GM18502 (cell line): ENCODE results near the gene GNG12.
A peak's percentile ranks its signal among the peaks of the same experiment; 100 is the strongest.
"Not testable (repeated sequence)": the region's sequence is repeated elsewhere in the genome, so short reads cannot be mapped to it uniquely, and the experiment has no call there.

Source experiments
- ATAC-seq: cut with Tn5 transposase; IDR thresholded peaks from one replicate; pipeline ENCODE4 v1.9.1; 2021; ENCODE audit warnings: mild to moderate bottlenecking; ENCODE audit not compliant: unreplicated experiment, poor library complexity

The GNG12 gene

DNA sequence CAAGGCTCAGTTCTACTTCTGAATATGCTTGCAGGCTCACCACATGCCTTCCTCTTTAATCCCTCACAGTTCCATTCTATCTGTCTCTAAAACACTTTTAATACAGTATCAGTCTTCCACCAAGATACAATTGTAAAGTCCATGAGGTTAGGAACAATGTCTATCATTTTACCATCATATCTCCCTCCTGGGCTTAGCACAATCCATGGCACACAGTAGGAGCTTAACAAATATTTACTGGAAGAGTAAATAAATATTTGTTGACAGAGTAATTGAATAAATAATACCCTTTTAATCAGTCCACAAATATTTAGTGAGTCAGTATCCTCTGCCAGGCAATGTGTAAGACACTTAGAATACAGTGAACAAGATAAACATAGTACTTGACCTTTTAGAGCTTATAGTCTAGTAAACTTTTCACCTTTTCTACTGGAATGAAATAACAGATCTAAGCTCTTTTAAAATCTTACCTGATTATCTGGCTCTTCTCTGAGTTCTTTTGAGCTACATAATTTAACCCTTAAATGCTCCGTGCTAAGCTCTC lies 160.9 kb downstream of the GNG12 start:
- no peak for ATAC-seq

GRCh38 chr1:67668660-67669059 lies 164.6 kb downstream of the GNG12 start:
- ATAC-seq, result no peak

DNA sequence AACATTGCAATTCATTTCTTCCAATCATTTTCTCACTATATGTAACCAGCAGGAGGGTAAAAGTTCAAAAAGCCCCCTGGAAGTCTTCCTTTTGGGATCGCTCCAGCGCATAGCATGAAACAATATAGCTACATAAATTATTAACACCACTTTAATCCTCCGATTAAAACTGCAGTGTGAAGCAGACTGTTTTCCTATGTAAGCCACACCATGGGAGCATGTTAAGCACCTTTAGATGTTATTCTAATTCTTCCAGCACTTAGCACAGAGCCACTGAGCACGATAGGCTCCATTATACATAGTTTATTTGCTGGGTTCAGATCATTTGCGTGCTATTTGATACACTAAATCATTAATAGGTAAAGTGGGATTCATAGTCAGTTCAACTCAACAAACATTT lies 166.6 kb downstream of the GNG12 start:
- ATAC-seq, result no peak

DNA sequence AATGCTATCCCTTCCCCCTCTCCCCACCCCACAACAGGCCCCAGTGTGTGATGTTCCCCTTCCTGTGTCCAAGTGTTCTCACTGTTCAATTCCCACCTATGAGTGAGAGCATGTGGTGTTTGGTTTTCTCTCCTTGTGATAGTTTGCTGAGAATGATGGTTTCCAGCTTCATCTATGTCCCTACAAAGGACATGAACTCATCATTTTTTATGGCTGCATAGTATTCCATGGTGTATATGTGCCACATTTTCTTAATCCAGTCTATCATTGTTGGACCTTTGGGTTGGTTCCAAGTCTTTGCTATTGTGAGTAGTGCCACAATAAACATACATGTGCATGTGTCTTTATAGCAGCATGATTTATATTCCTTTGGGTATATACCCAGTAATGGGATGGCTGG lies 168.0 kb downstream of the GNG12 start:
- ATAC-seq, result not testable (repeated sequence)

DNA sequence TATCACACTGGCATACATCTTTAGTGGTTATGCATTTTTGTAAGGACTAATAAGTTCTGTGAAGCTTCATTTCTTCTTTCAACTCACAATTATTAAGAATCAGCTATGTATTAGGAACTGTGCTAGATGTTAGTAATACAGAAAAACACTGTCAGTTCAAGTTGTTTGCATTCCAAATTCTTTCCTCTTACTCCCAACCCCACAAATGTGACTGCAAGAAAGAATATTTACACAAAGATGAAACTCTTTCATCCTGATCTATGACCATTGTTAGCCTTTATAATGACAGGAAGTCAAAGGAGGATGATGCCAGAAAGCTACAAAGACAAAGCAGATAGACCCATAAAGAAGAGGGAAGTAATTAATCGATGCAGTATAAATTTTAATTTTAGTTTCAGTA lies 169.2 kb downstream of the GNG12 start:
- ATAC-seq, result no peak

DNA sequence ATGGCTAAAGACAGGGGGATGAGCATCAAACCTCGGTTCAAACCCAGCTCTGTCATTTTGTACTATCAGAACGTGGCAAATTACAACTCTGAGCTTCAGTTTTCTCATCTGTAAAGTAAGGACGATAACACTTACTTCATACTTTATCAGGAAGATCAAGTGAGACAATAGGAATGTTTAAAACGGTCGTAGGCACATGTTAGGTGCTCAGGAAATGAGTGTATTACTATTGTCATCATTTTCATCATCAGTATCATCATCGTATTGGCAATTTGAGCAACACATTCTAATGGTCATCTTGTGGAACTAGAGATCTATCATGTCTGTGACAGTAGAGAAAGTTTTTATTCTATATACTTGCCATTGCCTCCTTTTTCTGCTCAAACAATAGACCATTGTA lies 170.4 kb downstream of the GNG12 start:
- ATAC-seq, result no peak

DNA sequence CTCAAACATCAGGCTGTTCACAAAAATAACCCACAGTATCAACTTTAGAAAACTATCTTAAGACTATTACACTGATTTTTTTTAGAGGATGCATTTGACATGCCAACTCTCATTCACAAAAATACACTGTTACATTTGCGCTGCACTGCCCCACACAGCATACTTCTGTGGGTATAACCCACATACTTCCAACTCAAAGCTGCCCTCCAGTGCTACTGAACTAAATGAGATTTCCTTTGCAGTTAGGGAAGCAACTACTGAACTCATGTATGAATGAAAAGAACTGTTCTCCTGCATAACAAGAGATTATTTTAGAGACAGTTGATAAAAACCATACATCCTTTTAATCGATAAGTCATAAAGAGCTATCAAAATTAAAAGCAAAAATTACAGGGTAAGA lies 174.0 kb downstream of the GNG12 start:
- ATAC-seq, result no peak

- not testable (repeated sequence) for ATAC-seq
These were observed 176.1 kb downstream of the GNG12 start for GRCh38 chr1:67657152-67657551.

- ATAC-seq, result no peak
These were observed 177.7 kb downstream of the GNG12 start for GRCh38 chr1:67655581-67655980.

- ATAC-seq, result no peak
These were observed 180.0 kb downstream of the GNG12 start for GRCh38 chr1:67653304-67653703.

- peak; percentile 54 for ATAC-seq
These were observed 180.5 kb downstream of the GNG12 start for GRCh38 chr1:67652800-67653199.
